RCC 7860 (cell line): ENCODE measurements around the gene ZNF580.

Experiments used
- DNase-seq: peaks from one replicate; pipeline ENCODE4 v3.0.0-alpha.2; 2015; ENCODE audit warnings: low spot score
- FAIRE-seq: peaks from 2 replicates; lab custom pipeline; 2012; peaks lifted over from hg19 to GRCh38; lab: Jason Lieb, UNC

The ZNF580 gene

GRCh38 chr19:55689411-55690108 is 48.8 kb downstream of the ZNF580 start:
- DNase-seq (no peak), FAIRE-seq (no peak)

GRCh38 chr19:55690109-55690768 is 49.4 kb downstream of the ZNF580 start:
- no peak for FAIRE-seq
- peak; percentile 27 for DNase-seq

GRCh38 chr19:55690769-55691545 is 50.2 kb downstream of the ZNF580 start:
- no peak for FAIRE-seq
- DNase-seq, result no peak

GRCh38 chr19:55691561-55692481 is 51.0 kb downstream of the ZNF580 start:
- no peak for DNase-seq
- no peak for FAIRE-seq

- DNase-seq (no peak), FAIRE-seq (no peak)
Observed at GRCh38 chr19:55692681-55693081, 51.9 kb downstream of the ZNF580 start.
